GM23338 (cell line): ENCODE results near the gene SH3PXD2B. TPM values are rescaled to one million over a fixed set of nuclear protein-coding genes. Genes with fewer than 3 reads are reported as not detected.

Experiments used
- ATAC-seq: fragments of 200-7000 bp; cut with Tn5 transposase; 3 replicates; pipeline ENCODE4 v1.9.1; 2020
- DNase-seq: peaks from one replicate; pipeline ENCODE4 v3.0.0-alpha.2; 2015; ENCODE audit warnings: low spot score
- H2AFZ ChIP-seq: fragments of 200-600 bp; sonication (generic); 2 replicates; pipeline ENCODE4 v1.8.0; 2016; ENCODE audit warnings: antibody characterized with exemption, mild to moderate bottlenecking, moderate library complexity
- H3F3A ChIP-seq: fragments of 200-600 bp; sonication (generic); replicated peaks from 2 replicates; pipeline ENCODE4 v1.8.0; 2017; ENCODE audit warnings: antibody characterized with exemption, mixed run types, low read depth
- H3K27ac ChIP-seq: fragments of 200-600 bp; sonication (generic); 2 replicates; pipeline ENCODE4 v1.6.1; 2016; ENCODE audit warnings: low read depth
- H3K27me3 ChIP-seq: fragments of 200-600 bp; sonication (generic); 2 replicates; pipeline ENCODE4 v1.8.0; 2016; ENCODE audit warnings: mild to moderate bottlenecking, mixed run types, moderate library complexity; ENCODE audit not compliant: insufficient read depth
- H3K36me3 ChIP-seq: fragments of 200-600 bp; sonication (generic); 2 replicates; pipeline ENCODE4 v1.8.0; 2016; ENCODE audit warnings: mild to moderate bottlenecking; ENCODE audit not compliant: insufficient read depth
- H3K4me1 ChIP-seq: fragments of 200-600 bp; sonication (generic); 2 replicates; pipeline ENCODE4 v1.8.0; 2016; ENCODE audit warnings: mild to moderate bottlenecking, moderate library complexity; ENCODE audit not compliant: insufficient read depth
- H3K4me2 ChIP-seq: fragments of 200-600 bp; sonication (generic); 2 replicates; pipeline ENCODE4 v1.7.1; 2017; ENCODE audit warnings: mixed run types
- H3K4me3 ChIP-seq: fragments of 200-600 bp; sonication (generic); 2 replicates; pipeline ENCODE4 v1.6.1; 2016; ENCODE audit warnings: mixed run types
- H3K79me2 ChIP-seq: fragments of 200-600 bp; sonication (generic); replicated peaks from 2 replicates; pipeline ENCODE4 v1.8.0; 2017; ENCODE audit warnings: mild to moderate bottlenecking; ENCODE audit not compliant: insufficient read depth
- H3K9me2 ChIP-seq: fragments of 200-600 bp; sonication (generic); 2 replicates; pipeline ENCODE4 v1.8.0; 2017; ENCODE audit not compliant: insufficient read depth
- H4K20me1 ChIP-seq: fragments of 200-600 bp; sonication (generic); replicated peaks from 2 replicates; pipeline ENCODE4 v1.8.0; 2017; ENCODE audit warnings: mild to moderate bottlenecking; ENCODE audit not compliant: insufficient read depth
- H3K27ac Mint-ChIP-seq: 2 replicates; pipeline ENCODE4 v1.8.0; 2020; ENCODE audit warnings: inconsistent platforms, mild to moderate bottlenecking, moderate library complexity, mixed read lengths
- H3K27me3 Mint-ChIP-seq: 3 replicates; pipeline ENCODE4 v1.8.0; 2022; ENCODE audit warnings: low read depth, mild to moderate bottlenecking, moderate library complexity, mixed read lengths, inconsistent platforms; ENCODE audit not compliant: insufficient read depth, poor library complexity
- H3K36me3 Mint-ChIP-seq: 3 replicates; pipeline ENCODE4 v1.8.0; 2021; ENCODE audit warnings: low read depth, mild to moderate bottlenecking, inconsistent platforms, moderate library complexity, mixed read lengths
- H3K4me1 Mint-ChIP-seq: 3 replicates; pipeline ENCODE4 v1.8.0; 2020; ENCODE audit warnings: mild to moderate bottlenecking, inconsistent platforms, mixed read lengths
- H3K4me3 Mint-ChIP-seq: 3 replicates; pipeline ENCODE4 v1.8.0; 2021; ENCODE audit warnings: moderate library complexity, mild to moderate bottlenecking, inconsistent platforms, mixed read lengths
- H3K9me3 Mint-ChIP-seq: 3 replicates; pipeline ENCODE4 v1.8.0; 2020; ENCODE audit warnings: moderate library complexity, mild to moderate bottlenecking, inconsistent platforms, mixed read lengths
- CREB1 ChIP-seq: fragments of 250-450 bp; sonication (Bioruptor Pico); IDR thresholded peaks from 2 replicates; pipeline ENCODE4 v1.5.0; 2020; ENCODE audit warnings: low read depth, mild to moderate bottlenecking, moderate library complexity
- EZH2phosphoT487 ChIP-seq: fragments of 200-600 bp; sonication (generic); IDR thresholded peaks from one replicate; pipeline ENCODE4 v1.8.1; 2018; ENCODE audit warnings: antibody characterized with exemption; ENCODE audit not compliant: unreplicated experiment
- JUNB ChIP-seq: IDR thresholded peaks from one replicate; pipeline ENCODE4 v1.6.1; 2016; ENCODE audit warnings: antibody characterized with exemption; ENCODE audit not compliant: unreplicated experiment
- NANOG ChIP-seq: IDR thresholded peaks from 2 replicates; pipeline ENCODE4 v1.6.1; 2016; ENCODE audit warnings: antibody characterized with exemption, borderline replicate concordance
- POLR2AphosphoS5 ChIP-seq: IDR thresholded peaks from 2 replicates; pipeline ENCODE4 v1.6.1; 2016; ENCODE audit warnings: antibody characterized with exemption, low read depth
- ZNF114 ChIP-seq: fragments of 250-450 bp; sonication (Bioruptor Pico); IDR thresholded peaks from 2 replicates; pipeline ENCODE4 v1.5.0; 2020; ENCODE audit warnings: mild to moderate bottlenecking, moderate library complexity
- polyA plus RNA-seq: library from polyadenylated mRNA; unstranded; fragments of >200 nt; fragmentation: Nextera tagmentation; extraction: Ambion mirVana; gene quantifications from 2 replicates; pipeline ENCODE4 v1.2.1, GENCODE V29; 2016
- total RNA-seq: library from RNA; depleted of rRNA; stranded (reverse); fragments of >200 nt; shearing (Covaris generic); gene quantifications from 2 replicates; pipeline ENCODE4 v1.2.3, GENCODE V29; 2014
- TF ChIP-seq, protein P1 (sequence below): fragments of 250-450 bp; sonication (Bioruptor Pico); IDR thresholded peaks from 2 replicates; pipeline ENCODE4 v1.5.0; 2020; ENCODE audit warnings: mild to moderate bottlenecking, moderate library complexity
- TF ChIP-seq, protein P2 (sequence below), 2 experiments: fragments of 200-600 bp in 1 of 2; sonication (generic) in 1 of 2; conservative IDR thresholded peaks; 2 replicates each; pipeline versions ENCODE4 v1.5.1 to v1.6.1; 2016 to 2017; ENCODE audit warnings: antibody characterized with exemption in 2 of 2, low read depth in 2 of 2, mild to moderate bottlenecking in 2 of 2, moderate library complexity in 1 of 2
- TF ChIP-seq, protein P3 (sequence below): IDR thresholded peaks from 2 replicates; pipeline ENCODE4 v1.6.1; 2016; ENCODE audit warnings: antibody characterized with exemption

The SH3PXD2B gene
- total and polyA plus RNA-seq, 2 experiments from 2014 or later, result 40.2 to 52.5 TPM

DNA sequence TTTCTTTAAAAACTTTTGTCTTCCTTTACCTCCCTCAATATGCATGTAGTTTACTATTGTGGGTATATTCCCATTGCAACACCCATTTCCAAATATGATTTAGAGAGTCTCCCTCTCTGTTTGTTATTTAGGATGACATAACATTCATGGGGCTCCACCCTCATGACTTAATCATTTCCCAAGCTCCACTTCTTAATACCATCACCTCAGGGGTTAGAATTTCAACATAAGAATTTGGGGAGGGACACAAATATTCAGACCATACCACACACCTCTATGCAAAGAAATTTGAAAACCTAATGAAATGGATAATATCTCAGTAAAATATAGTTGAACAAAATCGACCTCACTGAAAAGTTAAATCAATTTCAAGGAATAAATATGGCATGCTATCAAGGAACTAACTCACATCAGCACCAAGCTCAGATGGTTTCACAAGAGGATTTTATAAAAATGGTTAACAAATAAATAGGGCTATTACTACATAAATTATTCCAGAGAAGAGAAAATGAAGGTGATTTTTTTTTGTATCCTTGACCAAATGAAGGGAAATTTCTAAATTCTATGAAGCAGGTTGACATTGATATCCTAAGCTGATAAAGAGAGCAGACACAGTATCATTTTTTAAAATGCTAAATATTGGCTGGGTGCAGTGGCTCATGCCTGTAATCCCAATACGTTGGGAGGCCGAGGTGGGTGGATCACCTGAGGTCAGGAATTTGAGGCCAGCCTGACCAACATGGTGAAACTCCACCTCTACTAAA, 150.6 kb downstream of the SH3PXD2B start:
- H4K20me1 ChIP-seq, result no peaks in the 10 kb centered on the region
- ATAC-seq (peak; percentile 52), DNase-seq (no peak)
- H3K4me1 Mint-ChIP-seq, result peaks cover 4% of the 10 kb centered on the region
- no peaks in the 10 kb centered on the region for H3K4me1 ChIP-seq
- H3F3A ChIP-seq, result no peaks in the 10 kb centered on the region
- H3K9me2 ChIP-seq, result no peaks in the 10 kb centered on the region
- H3K27me3 Mint-ChIP-seq, result peaks cover 12% of the 10 kb centered on the region
- no peak overlapping the region for H2AFZ ChIP-seq
- H3K27ac Mint-ChIP-seq, result peak overlapping the region; percentile 6; the same call in 1 of the 2 replicates
- H3K27me3 ChIP-seq, result no peaks in the 10 kb centered on the region
- H3K4me3 Mint-ChIP-seq, result peak overlapping the region; percentile 16; the same call in 1 of the 3 replicates
- H3K9me3 Mint-ChIP-seq, result peaks cover 18% of the 10 kb centered on the region
- peaks cover 7% of the 10 kb centered on the region; the same call in 2 of the 3 replicates for H3K36me3 Mint-ChIP-seq
- no peaks in the 10 kb centered on the region for H3K79me2 ChIP-seq
- H3K4me2 ChIP-seq, result no peak overlapping the region
- TF ChIP-seq EZH2phosphoT487, result no peak
- no peak for TF ChIP-seq NANOG
- TF ChIP-seq ZNF114 (CRISPR knock-in tag), result no peak
- no peak overlapping the region for H3K4me3 ChIP-seq
- no peaks in the 10 kb centered on the region for H3K36me3 ChIP-seq
- H3K27ac ChIP-seq, result no peak overlapping the region

DNA sequence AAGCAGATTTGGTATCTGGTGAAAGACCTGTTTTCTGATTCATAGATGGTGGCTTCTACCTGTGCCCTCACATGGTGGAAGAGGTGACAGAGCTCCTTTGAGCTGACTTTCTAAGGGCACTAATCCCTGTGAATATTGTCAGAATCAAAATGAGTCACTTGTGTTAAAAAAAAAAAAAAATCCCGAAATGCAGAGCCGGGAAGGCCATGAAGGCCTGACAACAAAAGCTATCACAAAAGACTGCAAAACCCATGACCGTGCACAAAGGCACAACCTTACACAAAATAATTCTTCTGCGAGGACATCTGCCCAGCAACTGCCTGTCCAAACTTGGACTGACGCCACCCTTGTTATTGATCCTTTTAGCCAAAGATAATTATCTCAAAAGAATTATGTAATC, 151.2 kb downstream of the SH3PXD2B start:
- no peaks in the 10 kb centered on the region for H3K9me2 ChIP-seq
- H3K27ac Mint-ChIP-seq, result peak overlapping the region; percentile 6; the same call in 1 of the 2 replicates
- H3K4me3 ChIP-seq, result no peak overlapping the region
- H3K4me1 ChIP-seq, result no peaks in the 10 kb centered on the region
- ATAC-seq, result no peak
- H3K36me3 Mint-ChIP-seq, result peaks cover 7% of the 10 kb centered on the region; the same call in 2 of the 3 replicates
- peaks cover 4% of the 10 kb centered on the region for H3K4me1 Mint-ChIP-seq
- peaks cover 18% of the 10 kb centered on the region for H3K9me3 Mint-ChIP-seq
- H3K27ac ChIP-seq, result no peak overlapping the region
- no peak overlapping the region for H3K4me2 ChIP-seq
- DNase-seq, result no peak
- H4K20me1 ChIP-seq, result no peaks in the 10 kb centered on the region
- no peaks in the 10 kb centered on the region for H3F3A ChIP-seq
- peaks cover 12% of the 10 kb centered on the region for H3K27me3 Mint-ChIP-seq
- H3K27me3 ChIP-seq, result no peaks in the 10 kb centered on the region
- no peaks in the 10 kb centered on the region for H3K36me3 ChIP-seq
- peak overlapping the region; percentile 3; the same call in 1 of the 2 replicates for H2AFZ ChIP-seq
- no peaks in the 10 kb centered on the region for H3K79me2 ChIP-seq
- H3K4me3 Mint-ChIP-seq, result no peak overlapping the region
- no peak for TF ChIP-seq CREB1 (CRISPR knock-in tag)
- TF ChIP-seq, protein P1, sequence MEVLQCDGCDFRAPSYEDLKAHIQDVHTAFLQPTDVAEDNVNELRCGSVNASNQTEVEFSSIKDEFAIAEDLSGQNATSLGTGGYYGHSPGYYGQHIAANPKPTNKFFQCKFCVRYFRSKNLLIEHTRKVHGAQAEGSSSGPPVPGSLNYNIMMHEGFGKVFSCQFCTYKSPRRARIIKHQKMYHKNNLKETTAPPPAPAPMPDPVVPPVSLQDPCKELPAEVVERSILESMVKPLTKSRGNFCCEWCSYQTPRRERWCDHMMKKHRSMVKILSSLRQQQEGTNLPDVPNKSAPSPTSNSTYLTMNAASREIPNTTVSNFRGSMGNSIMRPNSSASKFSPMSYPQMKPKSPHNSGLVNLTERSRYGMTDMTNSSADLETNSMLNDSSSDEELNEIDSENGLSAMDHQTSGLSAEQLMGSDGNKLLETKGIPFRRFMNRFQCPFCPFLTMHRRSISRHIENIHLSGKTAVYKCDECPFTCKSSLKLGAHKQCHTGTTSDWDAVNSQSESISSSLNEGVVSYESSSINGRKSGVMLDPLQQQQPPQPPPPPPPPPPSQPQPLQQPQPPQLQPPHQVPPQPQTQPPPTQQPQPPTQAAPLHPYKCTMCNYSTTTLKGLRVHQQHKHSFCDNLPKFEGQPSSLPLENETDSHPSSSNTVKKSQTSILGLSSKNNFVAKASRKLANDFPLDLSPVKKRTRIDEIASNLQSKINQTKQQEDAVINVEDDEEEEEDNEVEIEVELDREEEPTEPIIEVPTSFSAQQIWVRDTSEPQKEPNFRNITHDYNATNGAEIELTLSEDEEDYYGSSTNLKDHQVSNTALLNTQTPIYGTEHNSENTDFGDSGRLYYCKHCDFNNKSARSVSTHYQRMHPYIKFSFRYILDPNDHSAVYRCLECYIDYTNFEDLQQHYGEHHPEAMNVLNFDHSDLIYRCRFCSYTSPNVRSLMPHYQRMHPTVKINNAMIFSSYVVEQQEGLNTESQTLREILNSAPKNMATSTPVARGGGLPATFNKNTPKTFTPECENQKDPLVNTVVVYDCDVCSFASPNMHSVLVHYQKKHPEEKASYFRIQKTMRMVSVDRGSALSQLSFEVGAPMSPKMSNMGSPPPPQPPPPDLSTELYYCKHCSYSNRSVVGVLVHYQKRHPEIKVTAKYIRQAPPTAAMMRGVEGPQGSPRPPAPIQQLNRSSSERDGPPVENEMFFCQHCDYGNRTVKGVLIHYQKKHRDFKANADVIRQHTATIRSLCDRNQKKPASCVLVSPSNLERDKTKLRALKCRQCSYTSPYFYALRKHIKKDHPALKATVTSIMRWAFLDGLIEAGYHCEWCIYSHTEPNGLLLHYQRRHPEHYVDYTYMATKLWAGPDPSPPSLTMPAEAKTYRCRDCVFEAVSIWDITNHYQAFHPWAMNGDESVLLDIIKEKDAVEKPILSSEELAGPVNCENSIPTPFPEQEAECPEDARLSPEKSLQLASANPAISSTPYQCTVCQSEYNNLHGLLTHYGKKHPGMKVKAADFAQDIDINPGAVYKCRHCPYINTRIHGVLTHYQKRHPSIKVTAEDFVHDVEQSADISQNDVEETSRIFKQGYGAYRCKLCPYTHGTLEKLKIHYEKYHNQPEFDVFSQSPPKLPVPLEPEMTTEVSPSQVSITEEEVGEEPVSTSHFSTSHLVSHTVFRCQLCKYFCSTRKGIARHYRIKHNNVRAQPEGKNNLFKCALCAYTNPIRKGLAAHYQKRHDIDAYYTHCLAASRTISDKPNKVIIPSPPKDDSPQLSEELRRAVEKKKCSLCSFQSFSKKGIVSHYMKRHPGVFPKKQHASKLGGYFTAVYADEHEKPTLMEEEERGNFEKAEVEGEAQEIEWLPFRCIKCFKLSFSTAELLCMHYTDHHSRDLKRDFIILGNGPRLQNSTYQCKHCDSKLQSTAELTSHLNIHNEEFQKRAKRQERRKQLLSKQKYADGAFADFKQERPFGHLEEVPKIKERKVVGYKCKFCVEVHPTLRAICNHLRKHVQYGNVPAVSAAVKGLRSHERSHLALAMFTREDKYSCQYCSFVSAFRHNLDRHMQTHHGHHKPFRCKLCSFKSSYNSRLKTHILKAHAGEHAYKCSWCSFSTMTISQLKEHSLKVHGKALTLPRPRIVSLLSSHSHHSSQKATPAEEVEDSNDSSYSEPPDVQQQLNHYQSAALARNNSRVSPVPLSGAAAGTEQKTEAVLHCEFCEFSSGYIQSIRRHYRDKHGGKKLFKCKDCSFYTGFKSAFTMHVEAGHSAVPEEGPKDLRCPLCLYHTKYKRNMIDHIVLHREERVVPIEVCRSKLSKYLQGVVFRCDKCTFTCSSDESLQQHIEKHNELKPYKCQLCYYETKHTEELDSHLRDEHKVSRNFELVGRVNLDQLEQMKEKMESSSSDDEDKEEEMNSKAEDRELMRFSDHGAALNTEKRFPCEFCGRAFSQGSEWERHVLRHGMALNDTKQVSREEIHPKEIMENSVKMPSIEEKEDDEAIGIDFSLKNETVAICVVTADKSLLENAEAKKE (CRISPR knock-in tag), result no peak
- TF ChIP-seq, protein P2, sequence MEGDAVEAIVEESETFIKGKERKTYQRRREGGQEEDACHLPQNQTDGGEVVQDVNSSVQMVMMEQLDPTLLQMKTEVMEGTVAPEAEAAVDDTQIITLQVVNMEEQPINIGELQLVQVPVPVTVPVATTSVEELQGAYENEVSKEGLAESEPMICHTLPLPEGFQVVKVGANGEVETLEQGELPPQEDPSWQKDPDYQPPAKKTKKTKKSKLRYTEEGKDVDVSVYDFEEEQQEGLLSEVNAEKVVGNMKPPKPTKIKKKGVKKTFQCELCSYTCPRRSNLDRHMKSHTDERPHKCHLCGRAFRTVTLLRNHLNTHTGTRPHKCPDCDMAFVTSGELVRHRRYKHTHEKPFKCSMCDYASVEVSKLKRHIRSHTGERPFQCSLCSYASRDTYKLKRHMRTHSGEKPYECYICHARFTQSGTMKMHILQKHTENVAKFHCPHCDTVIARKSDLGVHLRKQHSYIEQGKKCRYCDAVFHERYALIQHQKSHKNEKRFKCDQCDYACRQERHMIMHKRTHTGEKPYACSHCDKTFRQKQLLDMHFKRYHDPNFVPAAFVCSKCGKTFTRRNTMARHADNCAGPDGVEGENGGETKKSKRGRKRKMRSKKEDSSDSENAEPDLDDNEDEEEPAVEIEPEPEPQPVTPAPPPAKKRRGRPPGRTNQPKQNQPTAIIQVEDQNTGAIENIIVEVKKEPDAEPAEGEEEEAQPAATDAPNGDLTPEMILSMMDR (conservative IDR thresholded peaks at IDR 0.05; ENCODE audit: low read depth in 2 of 2), result no peak
- TF ChIP-seq POLR2AphosphoS5, result no peak
- TF ChIP-seq EZH2phosphoT487, result no peak
- TF ChIP-seq NANOG, result no peak
- TF ChIP-seq JUNB, result no peak
- TF ChIP-seq, protein P3, sequence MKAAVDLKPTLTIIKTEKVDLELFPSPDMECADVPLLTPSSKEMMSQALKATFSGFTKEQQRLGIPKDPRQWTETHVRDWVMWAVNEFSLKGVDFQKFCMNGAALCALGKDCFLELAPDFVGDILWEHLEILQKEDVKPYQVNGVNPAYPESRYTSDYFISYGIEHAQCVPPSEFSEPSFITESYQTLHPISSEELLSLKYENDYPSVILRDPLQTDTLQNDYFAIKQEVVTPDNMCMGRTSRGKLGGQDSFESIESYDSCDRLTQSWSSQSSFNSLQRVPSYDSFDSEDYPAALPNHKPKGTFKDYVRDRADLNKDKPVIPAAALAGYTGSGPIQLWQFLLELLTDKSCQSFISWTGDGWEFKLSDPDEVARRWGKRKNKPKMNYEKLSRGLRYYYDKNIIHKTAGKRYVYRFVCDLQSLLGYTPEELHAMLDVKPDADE, result no peak
- no peak for TF ChIP-seq ZNF114 (CRISPR knock-in tag)
